PC-9 (cell line): ENCODE measurements around the gene ADARB2.

Experiments
- CTCF ChIP-seq: fragments of 200-600 bp; sonication (generic); conservative IDR thresholded peaks from 2 replicates; pipeline ENCODE4 v1.6.1; 2017; ENCODE audit warnings: mixed run types, antibody characterized with exemption, mild to moderate bottlenecking, moderate library complexity
- EZH2 ChIP-seq: fragments of 200-600 bp; sonication (generic); IDR thresholded peaks from 2 replicates; pipeline ENCODE4 v1.8.0; 2017; ENCODE audit warnings: antibody characterized with exemption, low read depth

GRCh38 chr10:1378473-1378872, 358.9 kb downstream of the ADARB2 start:
- TF ChIP-seq CTCF = no peak
- TF ChIP-seq EZH2 = no peak
